Measurements from ENCODE around the gene PDE2A.

PDE2A gene

GRCh38 chr11:72552399-72552910, 121.8 kb downstream of the PDE2A start:
- no peak for DNase-seq
- in situ Hi-C loops (cut with HindIII; ENCODE audit: low pct_ligation_motif_present, low pct_unique_long_range_greater_than_20kb, low sequenced_read_pairs) = no loop called here

GRCh38 chr11:72551571-72551970, 122.7 kb downstream of the PDE2A start:
- in situ Hi-C loops (cut with HindIII; ENCODE audit: low pct_ligation_motif_present, low pct_unique_long_range_greater_than_20kb, low sequenced_read_pairs) = no loop called here
- DNase-seq = no peak

- in situ Hi-C loops (cut with HindIII; ENCODE audit: low pct_ligation_motif_present, low pct_unique_long_range_greater_than_20kb, low sequenced_read_pairs) = no loop called here
- no peak for DNase-seq
Measured at GRCh38 chr11:72548463-72548862, 125.8 kb downstream of the PDE2A start.

- no peak for DNase-seq
- in situ Hi-C loops (cut with HindIII; ENCODE audit: low pct_ligation_motif_present, low pct_unique_long_range_greater_than_20kb, low sequenced_read_pairs) = no loop called here
Measured at GRCh38 chr11:72546866-72547265, 127.4 kb downstream of the PDE2A start.

- DNase-seq = no peak
- in situ Hi-C loops (cut with HindIII; ENCODE audit: low pct_ligation_motif_present, low pct_unique_long_range_greater_than_20kb, low sequenced_read_pairs) = no loop called here
Measured at GRCh38 chr11:72544589-72544988, 129.6 kb downstream of the PDE2A start.

GRCh38 chr11:72543849-72544542, 130.2 kb downstream of the PDE2A start:
- no peak for DNase-seq
- in situ Hi-C loops (cut with HindIII; ENCODE audit: low pct_ligation_motif_present, low pct_unique_long_range_greater_than_20kb, low sequenced_read_pairs) = no loop called here

GRCh38 chr11:72541257-72541974, 132.8 kb downstream of the PDE2A start:
- in situ Hi-C loops (cut with HindIII; ENCODE audit: low pct_ligation_motif_present, low pct_unique_long_range_greater_than_20kb, low sequenced_read_pairs) = no loop called here
- no peak for DNase-seq

GRCh38 chr11:72537051-72537450, 137.2 kb downstream of the PDE2A start:
- no peak for DNase-seq
- in situ Hi-C loops (cut with HindIII; ENCODE audit: low pct_ligation_motif_present, low pct_unique_long_range_greater_than_20kb, low sequenced_read_pairs) = no loop called here

- in situ Hi-C loops (cut with HindIII; ENCODE audit: low pct_ligation_motif_present, low pct_unique_long_range_greater_than_20kb, low sequenced_read_pairs) = no loop called here
- DNase-seq = no peak
Measured at GRCh38 chr11:72535194-72535547, 139.1 kb downstream of the PDE2A start.

- no peak for DNase-seq
- in situ Hi-C loops (cut with HindIII; ENCODE audit: low pct_ligation_motif_present, low pct_unique_long_range_greater_than_20kb, low sequenced_read_pairs) = no loop called here
Measured at GRCh38 chr11:72534371-72535193, 139.6 kb downstream of the PDE2A start.

GRCh38 chr11:72529068-72529467, 145.2 kb downstream of the PDE2A start:
- in situ Hi-C loops (cut with HindIII; ENCODE audit: low pct_ligation_motif_present, low pct_unique_long_range_greater_than_20kb, low sequenced_read_pairs) = no loop called here
- no peak for DNase-seq

- no peak for DNase-seq
- in situ Hi-C loops (cut with HindIII; ENCODE audit: low pct_ligation_motif_present, low pct_unique_long_range_greater_than_20kb, low sequenced_read_pairs) = no loop called here
Measured at GRCh38 chr11:72528121-72528520, 146.1 kb downstream of the PDE2A start.

All from ACHN (cell line).